HG03460 (cell line): ENCODE data around the gene SH2D7.

Experiments used
- ATAC-seq: cut with Tn5 transposase; IDR thresholded peaks from one replicate; pipeline ENCODE4 v1.9.1; 2021; ENCODE audit not compliant: unreplicated experiment

SH2D7 gene

DNA sequence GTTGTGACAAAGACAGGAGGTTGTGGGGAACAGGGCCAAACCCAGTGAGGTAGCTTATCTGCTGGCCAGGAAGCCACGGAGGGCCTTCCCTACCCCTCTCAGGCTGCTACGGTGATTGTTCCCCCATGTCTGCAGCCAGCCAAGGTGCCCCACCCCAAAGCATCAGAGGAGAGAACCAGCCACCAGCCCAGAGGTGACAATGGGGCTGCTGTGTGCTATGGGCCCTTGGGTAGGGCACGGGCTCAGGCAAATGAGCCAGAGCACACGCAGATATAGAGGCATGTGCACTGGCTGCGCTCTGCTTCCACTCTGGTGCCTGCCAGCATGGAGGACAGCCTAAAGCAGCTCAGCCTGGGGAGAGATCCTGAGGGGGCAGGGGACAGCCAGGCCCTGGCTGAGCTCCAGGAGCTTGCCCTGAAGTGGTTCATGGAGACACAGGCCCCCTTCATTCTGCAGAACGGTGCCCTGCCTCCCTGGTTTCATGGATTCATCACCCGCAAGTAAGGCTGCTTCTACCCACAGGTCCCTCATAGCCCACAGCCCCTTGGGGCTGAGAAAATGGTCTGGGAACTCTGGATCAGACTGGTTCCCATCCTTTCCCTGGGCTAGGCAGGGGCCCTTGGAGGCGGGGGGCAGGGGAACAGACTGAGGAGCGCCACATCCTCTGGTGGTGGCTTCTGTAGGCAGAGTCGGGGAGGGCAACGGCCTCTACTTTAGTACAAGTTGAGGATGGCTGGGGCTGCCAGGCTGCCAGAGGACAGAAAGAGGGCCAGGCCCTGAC lies at the start of gene SH2D7:
TSS of gene SH2D7 (plus strand) at position 301 of the 781 bp plus-strand sequence. CDS start at position 325, 24 bp downstream.
- ATAC-seq: no peak

DNA sequence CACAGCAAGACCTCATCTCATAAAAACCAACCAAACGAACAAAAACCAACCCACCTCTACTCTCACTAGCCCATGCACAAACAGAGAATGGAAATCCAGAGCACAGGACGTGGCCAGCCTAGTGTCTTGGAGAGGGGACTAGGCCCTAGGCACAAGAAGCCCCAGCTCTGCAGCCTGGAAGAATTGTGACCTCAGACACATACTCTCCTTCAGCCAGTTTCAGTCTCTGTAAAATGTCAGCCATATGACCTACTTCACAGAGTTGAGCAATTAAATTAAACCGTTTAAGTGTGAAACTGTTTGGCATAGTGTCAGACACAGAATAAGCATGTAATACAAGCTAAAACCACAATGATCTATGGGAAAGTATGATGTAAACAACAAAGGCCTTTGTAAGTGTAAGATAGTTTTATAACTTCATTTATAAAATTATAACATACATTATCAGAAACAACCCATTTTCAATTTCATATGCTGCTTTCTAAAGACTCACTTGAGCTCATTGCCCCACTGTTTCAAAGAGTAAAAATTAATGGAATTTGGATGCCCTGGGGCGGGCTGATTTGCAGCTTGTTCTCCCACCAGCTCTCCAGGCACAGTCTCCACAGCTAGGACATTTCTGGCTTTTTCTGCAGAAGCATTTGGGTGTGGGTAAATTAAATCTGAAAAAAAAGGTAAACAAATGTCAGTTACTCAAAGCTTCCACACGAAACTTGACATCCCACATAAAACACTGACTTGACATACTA lies 47.8 kb upstream of the SH2D7 start:
- ATAC-seq: no peak

DNA sequence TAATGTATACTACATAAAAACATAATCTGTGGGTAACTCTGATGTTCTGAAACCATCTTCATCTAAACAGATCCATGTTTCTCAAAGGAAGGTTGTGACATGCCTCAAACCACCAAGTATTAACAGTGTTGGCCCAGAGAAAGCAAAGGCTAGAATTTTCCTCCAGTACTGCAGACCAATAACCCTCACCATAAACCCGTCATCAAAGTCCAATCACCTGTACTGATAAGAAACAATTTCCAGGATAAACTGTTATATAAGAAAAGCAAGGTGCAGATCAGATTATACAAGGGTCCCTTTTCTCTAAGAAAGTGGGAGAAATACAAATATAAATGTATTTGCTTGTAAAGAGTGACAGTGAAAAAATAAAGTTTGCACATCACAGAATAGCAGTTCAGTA lies 47.2 kb upstream of the SH2D7 start:
- no peak for ATAC-seq

GRCh38 chr15:78046796-78047341 lies 45.5 kb upstream of the SH2D7 start:
- ATAC-seq: no peak

GRCh38 chr15:78047761-78048627 lies 44.4 kb upstream of the SH2D7 start:
- no peak for ATAC-seq

DNA sequence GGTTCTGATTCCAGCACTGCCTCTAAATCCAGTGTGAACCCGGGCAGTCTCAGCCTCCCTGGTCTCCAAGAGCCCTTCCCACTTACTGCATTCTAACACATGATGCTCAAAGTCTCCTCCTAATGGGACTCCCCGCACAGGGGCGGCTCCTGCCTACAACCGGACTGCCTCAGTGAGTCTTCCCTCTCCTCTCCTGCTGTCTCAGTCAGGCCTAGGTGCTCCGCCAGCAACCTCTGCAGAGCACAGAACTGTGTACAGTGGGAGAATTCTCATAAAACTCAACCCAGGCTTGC lies 43.8 kb upstream of the SH2D7 start:
- ATAC-seq: no peak

DNA sequence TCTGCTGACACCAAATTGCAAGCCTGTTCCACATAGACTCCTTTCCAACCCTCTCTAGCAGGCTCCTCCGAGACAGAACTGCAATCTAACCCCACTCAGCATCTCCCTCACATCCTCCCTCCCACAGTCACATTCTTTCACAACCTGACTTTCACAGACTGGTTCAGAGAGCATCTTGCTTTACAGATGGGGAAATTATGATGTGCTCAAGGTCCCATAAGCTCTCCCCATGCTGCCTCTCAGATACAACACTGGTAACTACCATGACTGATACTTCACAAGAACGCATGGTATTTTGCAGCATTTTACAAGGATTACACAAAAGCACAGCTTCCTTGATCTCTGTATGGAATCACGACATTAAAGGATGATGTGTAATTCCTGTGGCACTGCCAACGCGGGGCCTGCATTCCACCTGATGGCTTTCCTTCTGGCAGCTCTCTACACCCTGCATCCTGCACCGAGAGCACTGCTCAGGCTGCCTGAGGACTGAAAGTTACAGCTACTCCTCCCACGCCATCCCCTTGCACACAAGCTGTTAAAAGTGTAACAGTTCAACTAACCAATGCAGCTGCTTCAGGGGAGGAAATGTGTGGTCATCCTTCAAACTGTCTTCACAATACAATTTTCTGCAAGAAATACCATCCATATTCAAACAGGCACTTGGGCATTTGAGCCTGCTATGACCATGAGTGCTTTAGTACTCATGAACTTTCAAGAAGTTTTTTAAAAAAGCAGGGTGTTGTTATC lies 42.5 kb upstream of the SH2D7 start:
- peak; percentile 63 for ATAC-seq

DNA sequence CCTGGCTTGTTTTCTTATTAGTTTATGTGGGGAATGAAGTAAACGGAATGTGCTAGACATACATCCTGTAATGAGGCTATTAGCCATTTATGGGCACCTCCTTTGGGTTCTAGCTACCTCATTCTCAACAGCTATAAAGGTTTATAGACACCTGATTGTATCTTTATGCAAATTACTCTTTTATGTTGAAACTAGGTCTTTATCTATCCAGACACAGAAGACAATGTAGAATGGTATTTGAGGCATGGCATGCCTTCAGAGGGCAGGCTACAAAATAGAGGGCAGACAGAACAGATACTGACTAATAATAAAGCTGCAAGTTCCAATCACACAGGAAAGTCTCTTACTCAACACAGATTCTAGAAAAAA lies 41.9 kb upstream of the SH2D7 start:
- ATAC-seq: peak; percentile 29

DNA sequence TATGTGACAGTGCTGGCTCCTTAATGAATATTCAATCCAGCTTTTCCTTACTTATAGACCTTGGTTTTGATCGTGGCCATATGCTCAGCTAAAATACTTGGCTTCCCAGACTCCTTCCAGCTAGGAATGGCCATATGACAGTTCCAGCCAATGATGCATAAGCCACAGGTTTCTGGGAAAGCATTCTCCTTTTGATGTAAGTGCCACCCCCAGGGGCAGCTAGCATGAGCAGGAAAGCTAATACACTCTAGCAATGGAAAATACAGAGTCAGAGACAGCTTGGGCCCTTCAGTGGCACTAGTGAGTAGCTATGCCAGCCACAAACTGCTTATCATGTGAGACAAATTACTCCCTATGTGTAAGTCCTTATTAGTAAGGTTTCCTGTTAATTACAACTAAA lies 41.5 kb upstream of the SH2D7 start:
- no peak for ATAC-seq

- no peak for ATAC-seq
Measured at GRCh38 chr15:78051596-78051995, 40.8 kb upstream of the SH2D7 start.

GRCh38 chr15:78052001-78052401 lies 40.4 kb upstream of the SH2D7 start:
- ATAC-seq: no peak

DNA sequence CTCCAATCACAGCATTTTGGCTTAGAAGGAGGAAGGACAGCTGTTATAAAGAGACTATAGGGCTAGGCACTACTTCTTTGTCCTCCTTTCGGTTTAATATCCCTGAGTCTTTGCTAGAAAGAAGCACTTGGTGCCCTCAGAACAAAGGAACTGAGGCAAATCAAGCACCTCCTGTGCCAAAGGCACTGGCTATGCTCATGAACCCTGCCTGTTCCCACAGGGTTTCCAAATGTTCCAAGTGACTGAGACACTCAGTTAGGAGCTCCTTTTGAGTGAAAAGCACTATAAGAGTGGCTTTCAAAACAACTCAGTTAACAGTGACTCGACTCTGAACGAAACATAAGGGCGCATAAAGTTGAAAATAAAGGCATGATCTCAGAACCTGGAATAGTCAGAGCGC lies 39.8 kb upstream of the SH2D7 start:
- no peak for ATAC-seq

DNA sequence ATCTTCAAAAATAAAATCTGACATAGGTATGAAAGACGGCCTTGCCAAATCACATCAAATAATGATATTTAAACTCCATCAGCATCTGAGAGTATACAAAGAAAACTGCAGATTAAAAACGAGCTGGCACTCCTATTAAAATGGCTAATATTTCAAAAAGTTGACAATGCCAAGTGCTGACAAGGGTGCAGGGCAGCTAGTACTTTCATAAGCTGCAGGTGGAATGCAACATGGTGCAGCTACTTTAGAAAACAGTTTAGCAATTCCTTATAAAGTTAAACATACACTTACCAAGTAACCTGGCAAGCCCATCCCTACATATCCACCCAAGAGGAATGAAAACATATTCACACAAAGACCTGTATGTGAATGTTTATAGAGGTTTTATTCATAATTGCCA lies 37.8 kb upstream of the SH2D7 start:
- ATAC-seq: no peak

- no peak for ATAC-seq
Measured at GRCh38 chr15:78054966-78055365, 37.4 kb upstream of the SH2D7 start.

DNA sequence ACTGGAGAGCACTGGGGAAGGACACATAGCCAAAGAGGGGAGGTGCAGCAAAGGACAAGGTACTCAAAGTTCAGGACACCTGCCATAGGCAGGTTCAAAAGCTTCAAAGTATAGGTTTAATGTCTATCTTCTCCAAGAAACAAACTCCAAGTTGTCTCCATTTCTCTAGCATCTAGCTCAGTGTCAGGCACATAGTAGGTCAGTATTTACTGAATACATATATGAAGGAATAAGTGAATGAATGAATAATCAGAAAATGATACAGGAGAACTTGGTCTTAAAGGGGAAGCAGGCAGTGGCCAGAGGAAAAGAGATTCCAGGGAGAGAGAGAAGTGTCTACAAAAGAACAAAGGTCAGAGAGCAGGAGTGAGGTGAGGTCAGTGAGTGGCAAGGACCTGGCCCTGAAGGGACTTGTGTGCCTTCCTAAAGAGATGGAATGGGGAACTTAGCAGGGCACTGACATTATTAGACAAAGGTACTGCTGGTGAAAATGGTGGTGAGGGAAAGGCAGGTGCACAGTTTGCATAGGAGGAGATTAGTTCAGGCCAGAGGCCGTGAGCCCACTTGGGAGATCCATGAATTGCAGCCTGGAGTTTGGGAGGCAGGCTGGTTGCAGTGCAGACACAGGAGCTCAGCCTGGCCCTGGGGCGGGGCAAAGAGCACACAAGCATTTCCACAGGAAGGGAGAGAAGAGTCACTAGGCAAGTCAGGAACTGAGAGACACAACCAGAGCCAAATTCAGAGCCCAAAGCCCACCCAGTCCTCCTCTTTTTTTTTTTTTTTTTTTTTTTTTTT lies 36.2 kb upstream of the SH2D7 start:
- ATAC-seq: no peak

GRCh38 chr15:78056714-78057269 lies 35.6 kb upstream of the SH2D7 start:
- no peak for ATAC-seq

DNA sequence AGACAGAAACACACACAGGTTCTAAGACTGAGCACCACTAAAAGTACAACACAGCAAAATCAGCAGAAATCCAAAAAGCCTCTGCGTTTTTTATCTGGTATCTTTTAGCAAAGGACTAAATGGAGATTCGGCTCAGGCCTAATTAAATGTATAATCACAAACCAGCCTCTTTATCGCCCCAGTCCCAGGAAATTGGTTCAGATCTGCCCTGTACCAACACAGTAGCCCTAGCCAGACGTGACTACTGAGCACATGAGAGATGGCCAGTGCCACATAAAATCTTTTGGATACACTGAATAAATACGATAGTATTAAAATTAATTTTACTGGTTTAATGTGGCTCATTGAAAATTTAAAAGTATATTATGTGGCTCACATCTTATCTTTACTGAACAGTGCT lies 34.6 kb upstream of the SH2D7 start:
- no peak for ATAC-seq

- no peak for ATAC-seq
Measured at GRCh38 chr15:78058401-78058935, 33.9 kb upstream of the SH2D7 start.

- ATAC-seq: no peak
Measured at GRCh38 chr15:78059110-78059839, 33.1 kb upstream of the SH2D7 start.
